Subcutaneous preadipocyte (primary cell): ENCODE data around the gene DUOXA2. TPM values are rescaled to one million over a fixed set of nuclear protein-coding genes. Genes with fewer than 3 reads are reported as not detected.

Experiments used
- total RNA-seq: library from RNA; depleted of rRNA; stranded (reverse); fragments of >200 nt; gene quantifications from 2 replicates; pipeline ENCODE4 v1.2.3, GENCODE V29; 2012

The DUOXA2 gene
- total RNA-seq, result not detected in 2 replicates

GRCh38 chr15:45114076-45114750, at the start of gene DUOXA2, which contains the start of gene DUOX2:
Gene DUOXA2, plus strand, starts transcription at chr15:45114326. Its CDS starts 280 bp downstream, at chr15:45114606.
Gene DUOX2, minus strand, starts transcription at chr15:45114172. Its CDS starts 761 bp downstream, at chr15:45113411.

GRCh38 chr15:45129651-45130129, 15.6 kb downstream of the DUOXA2 start, which contains the start of the genes DUOX1 and DUOXA1:
Gene DUOX1, plus strand, starts transcription at chr15:45129994. Its CDS starts 1,973 bp downstream, at chr15:45131967.
Gene DUOXA1, minus strand, starts transcription at chr15:45129879. Its CDS starts 6,865 bp downstream, at chr15:45123014.

Other genes with a start within 250 kb of the DUOXA2 start
- not detected in 2 replicates for gene TERB2, start 157.6 kb upstream of the DUOXA2 start, total RNA-seq
- gene SORD, start 91.1 kb upstream of the DUOXA2 start, total RNA-seq, result 29.0 and 42.6 TPM in 2 replicates
- gene DUOX2, start 154 bp upstream of the DUOXA2 start, total RNA-seq, result not detected in 2 replicates
- gene DUOXA1, start 15.6 kb downstream of the DUOXA2 start, total RNA-seq, result not detected in 2 replicates
- gene DUOX1, start 15.7 kb downstream of the DUOXA2 start, total RNA-seq, result under 0.01 TPM in 1 of 2 replicates, not detected in the other
- gene SHF, start 73.6 kb downstream of the DUOXA2 start, total RNA-seq, result 0.73 and 0.78 TPM in 2 replicates
- gene SLC28A2, start 137.9 kb downstream of the DUOXA2 start, total RNA-seq, result not detected in 2 replicates